GM23338 (cell line): ENCODE measurements around the gene ZNF394. TPM values are rescaled to one million over a fixed set of nuclear protein-coding genes. Genes with fewer than 3 reads are reported as not detected.

ENCODE experiments used
- ATAC-seq: fragments of 200-7000 bp; cut with Tn5 transposase; 3 replicates; pipeline ENCODE4 v1.9.1; 2020
- DNase-seq: peaks from one replicate; pipeline ENCODE4 v3.0.0-alpha.2; 2015; ENCODE audit warnings: low spot score
- H2AFZ ChIP-seq: fragments of 200-600 bp; sonication (generic); 2 replicates; pipeline ENCODE4 v1.8.0; 2016; ENCODE audit warnings: antibody characterized with exemption, mild to moderate bottlenecking, moderate library complexity
- H3F3A ChIP-seq: fragments of 200-600 bp; sonication (generic); replicated peaks from 2 replicates; pipeline ENCODE4 v1.8.0; 2017; ENCODE audit warnings: antibody characterized with exemption, mixed run types, low read depth
- H3K27ac ChIP-seq: fragments of 200-600 bp; sonication (generic); 2 replicates; pipeline ENCODE4 v1.6.1; 2016; ENCODE audit warnings: low read depth
- H3K27me3 ChIP-seq: fragments of 200-600 bp; sonication (generic); 2 replicates; pipeline ENCODE4 v1.8.0; 2016; ENCODE audit warnings: mild to moderate bottlenecking, mixed run types, moderate library complexity; ENCODE audit not compliant: insufficient read depth
- H3K36me3 ChIP-seq: fragments of 200-600 bp; sonication (generic); 2 replicates; pipeline ENCODE4 v1.8.0; 2016; ENCODE audit warnings: mild to moderate bottlenecking; ENCODE audit not compliant: insufficient read depth
- H3K4me1 ChIP-seq: fragments of 200-600 bp; sonication (generic); 2 replicates; pipeline ENCODE4 v1.8.0; 2016; ENCODE audit warnings: mild to moderate bottlenecking, moderate library complexity; ENCODE audit not compliant: insufficient read depth
- H3K4me2 ChIP-seq: fragments of 200-600 bp; sonication (generic); 2 replicates; pipeline ENCODE4 v1.7.1; 2017; ENCODE audit warnings: mixed run types
- H3K4me3 ChIP-seq: fragments of 200-600 bp; sonication (generic); 2 replicates; pipeline ENCODE4 v1.6.1; 2016; ENCODE audit warnings: mixed run types
- H3K79me2 ChIP-seq: fragments of 200-600 bp; sonication (generic); replicated peaks from 2 replicates; pipeline ENCODE4 v1.8.0; 2017; ENCODE audit warnings: mild to moderate bottlenecking; ENCODE audit not compliant: insufficient read depth
- H3K9me2 ChIP-seq: fragments of 200-600 bp; sonication (generic); 2 replicates; pipeline ENCODE4 v1.8.0; 2017; ENCODE audit not compliant: insufficient read depth
- H4K20me1 ChIP-seq: fragments of 200-600 bp; sonication (generic); replicated peaks from 2 replicates; pipeline ENCODE4 v1.8.0; 2017; ENCODE audit warnings: mild to moderate bottlenecking; ENCODE audit not compliant: insufficient read depth
- H3K27ac Mint-ChIP-seq: 2 replicates; pipeline ENCODE4 v1.8.0; 2020; ENCODE audit warnings: inconsistent platforms, mild to moderate bottlenecking, moderate library complexity, mixed read lengths
- H3K27me3 Mint-ChIP-seq: 3 replicates; pipeline ENCODE4 v1.8.0; 2022; ENCODE audit warnings: low read depth, mild to moderate bottlenecking, moderate library complexity, mixed read lengths, inconsistent platforms; ENCODE audit not compliant: insufficient read depth, poor library complexity
- H3K36me3 Mint-ChIP-seq: 3 replicates; pipeline ENCODE4 v1.8.0; 2021; ENCODE audit warnings: low read depth, mild to moderate bottlenecking, inconsistent platforms, moderate library complexity, mixed read lengths
- H3K4me1 Mint-ChIP-seq: 3 replicates; pipeline ENCODE4 v1.8.0; 2020; ENCODE audit warnings: mild to moderate bottlenecking, inconsistent platforms, mixed read lengths
- H3K4me3 Mint-ChIP-seq: 3 replicates; pipeline ENCODE4 v1.8.0; 2021; ENCODE audit warnings: moderate library complexity, mild to moderate bottlenecking, inconsistent platforms, mixed read lengths
- H3K9me3 Mint-ChIP-seq: 3 replicates; pipeline ENCODE4 v1.8.0; 2020; ENCODE audit warnings: moderate library complexity, mild to moderate bottlenecking, inconsistent platforms, mixed read lengths
- CREB1 ChIP-seq: fragments of 250-450 bp; sonication (Bioruptor Pico); IDR thresholded peaks from 2 replicates; pipeline ENCODE4 v1.5.0; 2020; ENCODE audit warnings: low read depth, mild to moderate bottlenecking, moderate library complexity
- CTCF ChIP-seq, 2 experiments: fragments of 200-600 bp in 1 of 2; sonication (generic) in 1 of 2; conservative IDR thresholded peaks; 2 replicates each; pipeline versions ENCODE4 v1.5.1 to v1.6.1; 2016 to 2017; ENCODE audit warnings: antibody characterized with exemption in 2 of 2, low read depth in 2 of 2, mild to moderate bottlenecking in 2 of 2, moderate library complexity in 1 of 2
- ETS1 ChIP-seq: IDR thresholded peaks from 2 replicates; pipeline ENCODE4 v1.6.1; 2016; ENCODE audit warnings: antibody characterized with exemption
- EZH2phosphoT487 ChIP-seq: fragments of 200-600 bp; sonication (generic); IDR thresholded peaks from one replicate; pipeline ENCODE4 v1.8.1; 2018; ENCODE audit warnings: antibody characterized with exemption; ENCODE audit not compliant: unreplicated experiment
- JUNB ChIP-seq: IDR thresholded peaks from one replicate; pipeline ENCODE4 v1.6.1; 2016; ENCODE audit warnings: antibody characterized with exemption; ENCODE audit not compliant: unreplicated experiment
- NANOG ChIP-seq: IDR thresholded peaks from 2 replicates; pipeline ENCODE4 v1.6.1; 2016; ENCODE audit warnings: antibody characterized with exemption, borderline replicate concordance
- POLR2AphosphoS5 ChIP-seq: IDR thresholded peaks from 2 replicates; pipeline ENCODE4 v1.6.1; 2016; ENCODE audit warnings: antibody characterized with exemption, low read depth
- ZNF331 ChIP-seq: fragments of 250-450 bp; sonication (Bioruptor Pico); IDR thresholded peaks from 2 replicates; pipeline ENCODE4 v1.5.0; 2020; ENCODE audit warnings: low read depth, mild to moderate bottlenecking, moderate library complexity
- ZNF462 ChIP-seq: fragments of 250-450 bp; sonication (Bioruptor Pico); IDR thresholded peaks from 2 replicates; pipeline ENCODE4 v1.5.0; 2020; ENCODE audit warnings: mild to moderate bottlenecking, moderate library complexity
- polyA plus RNA-seq: library from polyadenylated mRNA; unstranded; fragments of >200 nt; fragmentation: Nextera tagmentation; extraction: Ambion mirVana; gene quantifications from 2 replicates; pipeline ENCODE4 v1.2.1, GENCODE V29; 2016
- total RNA-seq: library from RNA; depleted of rRNA; stranded (reverse); fragments of >200 nt; shearing (Covaris generic); gene quantifications from 2 replicates; pipeline ENCODE4 v1.2.3, GENCODE V29; 2014

The ZNF394 gene
- total and polyA plus RNA-seq, 2 experiments from 2014 or later: 12.6 to 26.9 TPM

- DNase-seq (no peak), ATAC-seq (no peak)
- Mint-ChIP-seq H3K27me3 (peaks cover 5% of the 10 kb centered on the region), H3K4me3 (no peak overlapping the region), H3K27ac (no peak overlapping the region), H3K9me3 (no peaks in the 10 kb centered on the region), H3K36me3 (peaks cover 39% of the 10 kb centered on the region), H3K4me1 (0 out of 3 replicates have a peak, but pooled peaks cover 2% of the 10 kb centered on the region)
- Histone ChIP-seq H3K4me1 (peaks cover 2% of the 10 kb centered on the region; the same call in 1 of the 2 replicates), H3K4me3 (no peak overlapping the region), H4K20me1 (peaks cover 25% of the 10 kb centered on the region), H3K27ac (no peak overlapping the region), H3F3A (peaks cover 16% of the 10 kb centered on the region; the same call in 1 of the 2 replicates), H3K9me2 (no peaks in the 10 kb centered on the region), H3K4me2 (no peak overlapping the region), H3K79me2 (peaks cover 57% of the 10 kb centered on the region), H3K36me3 (peaks cover 9% of the 10 kb centered on the region; the same call in 1 of the 2 replicates), H3K27me3 (no peaks in the 10 kb centered on the region), H2AFZ (no peak overlapping the region)
- TF ChIP-seq EZH2phosphoT487: no peak
- no peak for TF ChIP-seq POLR2AphosphoS5
- TF ChIP-seq CTCF (conservative IDR thresholded peaks at IDR 0.05; ENCODE audit: low read depth in 2 of 2): no peak
- no peak for TF ChIP-seq CREB1 (CRISPR knock-in tag)
- TF ChIP-seq ZNF331 (CRISPR knock-in tag): no peak
- TF ChIP-seq JUNB: no peak
- no peak for TF ChIP-seq NANOG
- TF ChIP-seq ZNF462: no peak
- no peak for TF ChIP-seq ETS1
These were observed 21.3 kb downstream of the ZNF394 start for GRCh38 chr7:99478464-99479440.
